Skin epidermis (tissue), 12 donors: ENCODE measurements around the gene CRABP1.

Experiments used
- H3K27ac ChIP-seq, 21 experiments: fragments of 200-600 bp; sonication (generic) in 11 of 21; one replicate each; pipeline ENCODE4 v1.5.0; 2020; ENCODE audit warnings: mild to moderate bottlenecking in 3 of 21, inconsistent platforms in 2 of 21, moderate library complexity in 2 of 21
- H3K4me3 ChIP-seq, 7 experiments: fragments of 200-600 bp; sonication (generic) in 2 of 7; one replicate each; pipeline ENCODE4 v1.5.0; 2020; ENCODE audit warnings: inconsistent platforms in 2 of 7, mild to moderate bottlenecking in 2 of 7, moderate library complexity in 1 of 7

CRABP1 gene

GRCh38 chr15:78316283-78317083 lies 23.7 kb upstream of the CRABP1 start:
- Histone ChIP-seq H3K4me3 (no peak overlapping the region), H3K27ac (peak overlapping the region in 1 of 21 experiments; percentile 39)

GRCh38 chr15:78317145-78317836 lies 22.9 kb upstream of the CRABP1 start:
- no peak overlapping the region for H3K4me3 ChIP-seq
- no peak overlapping the region for H3K27ac ChIP-seq

- no peak overlapping the region for H3K27ac ChIP-seq
- no peak overlapping the region for H3K4me3 ChIP-seq
These were observed 20.6 kb upstream of the CRABP1 start for GRCh38 chr15:78319588-78319987.

- H3K27ac ChIP-seq: no peak overlapping the region
These were observed 20.0 kb upstream of the CRABP1 start for GRCh38 chr15:78320183-78320582.

GRCh38 chr15:78321041-78321570 lies 19.0 kb upstream of the CRABP1 start:
- Histone ChIP-seq H3K4me3 (no peak overlapping the region), H3K27ac (no peak overlapping the region)

More at GRCh38 chr15:78320183-78320582, 20.0 kb upstream of the CRABP1 start:
- H3K4me3 ChIP-seq: no peak overlapping the region

GRCh38 chr15:78321786-78322185 lies 18.4 kb upstream of the CRABP1 start:
- Histone ChIP-seq H3K4me3 (no peak overlapping the region), H3K27ac (peak overlapping the region in 6 of 21 experiments; percentile 5 to 58 (median 36))

- Histone ChIP-seq H3K27ac (peak overlapping the region in 6 of 21 experiments; percentile 5 to 70 (median 36)), H3K4me3 (no peak overlapping the region)
These were observed 17.9 kb upstream of the CRABP1 start for GRCh38 chr15:78322243-78322642.

GRCh38 chr15:78322724-78323521 lies 17.2 kb upstream of the CRABP1 start:
- peak overlapping the region in 7 of 21 experiments; percentile 5 to 70 (median 37) for H3K27ac ChIP-seq
- no peak overlapping the region for H3K4me3 ChIP-seq

- no peak overlapping the region for H3K4me3 ChIP-seq
- no peak overlapping the region for H3K27ac ChIP-seq
These were observed 16.5 kb upstream of the CRABP1 start for GRCh38 chr15:78323693-78324092.

- H3K27ac ChIP-seq: no peak overlapping the region
- H3K4me3 ChIP-seq: no peak overlapping the region
These were observed 16.0 kb upstream of the CRABP1 start for GRCh38 chr15:78324144-78324543.

GRCh38 chr15:78325092-78325843 lies 14.9 kb upstream of the CRABP1 start:
- H3K4me3 ChIP-seq: no peak overlapping the region
- H3K27ac ChIP-seq: peak overlapping the region in 4 of 21 experiments; percentile 10 to 44 (median 28)

- no peak overlapping the region for H3K4me3 ChIP-seq
- peak overlapping the region in 3 of 21 experiments; percentile 8 to 23 (median 20) for H3K27ac ChIP-seq
These were observed 12.7 kb upstream of the CRABP1 start for GRCh38 chr15:78327466-78327865.

GRCh38 chr15:78329625-78330024 lies 10.5 kb upstream of the CRABP1 start:
- Histone ChIP-seq H3K4me3 (no peak overlapping the region), H3K27ac (no peak overlapping the region)

GRCh38 chr15:78334845-78335244 lies 5.3 kb upstream of the CRABP1 start:
- Histone ChIP-seq H3K4me3 (no peak overlapping the region), H3K27ac (no peak overlapping the region)

GRCh38 chr15:78335985-78336384 lies 4.2 kb upstream of the CRABP1 start:
- no peak overlapping the region for H3K4me3 ChIP-seq

GRCh38 chr15:78338781-78339180 lies 1.4 kb upstream of the CRABP1 start:
- H3K4me3 ChIP-seq: no peak overlapping the region
- no peak overlapping the region for H3K27ac ChIP-seq

More at GRCh38 chr15:78335985-78336384, 4.2 kb upstream of the CRABP1 start:
- H3K27ac ChIP-seq: no peak overlapping the region

- H3K4me3 ChIP-seq: no peak overlapping the region
- no peak overlapping the region for H3K27ac ChIP-seq
These were observed 594 bp upstream of the CRABP1 start for GRCh38 chr15:78339559-78339958.

- peak overlapping the region in 2 of 7 experiments; percentile 35 to 39 for H3K4me3 ChIP-seq
These were observed 1.2 kb downstream of the CRABP1 start for GRCh38 chr15:78341057-78341987.

More at GRCh38 chr15:78341057-78341987, 1.2 kb downstream of the CRABP1 start:
- H3K27ac ChIP-seq: no peak overlapping the region
